ENCODE measurements around the gene PBRM1.

DNA sequence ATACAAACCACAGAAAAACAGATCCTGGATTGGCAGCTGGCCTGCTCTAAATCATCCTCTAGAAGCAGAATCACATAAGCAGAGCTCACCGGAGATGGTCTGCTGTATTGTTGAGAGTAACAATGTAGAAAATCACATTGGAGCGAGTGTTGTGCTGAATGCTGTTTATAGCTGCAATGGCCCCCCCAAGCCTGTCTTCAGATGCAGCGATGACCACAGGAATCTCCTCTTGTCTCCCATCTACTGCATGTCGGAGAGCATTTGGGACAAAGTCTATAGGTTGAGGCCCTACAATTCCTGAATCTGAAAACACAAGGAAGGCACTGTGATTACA, 11.9 kb upstream of the PBRM1 start:
- TF ChIP-seq, protein P1, sequence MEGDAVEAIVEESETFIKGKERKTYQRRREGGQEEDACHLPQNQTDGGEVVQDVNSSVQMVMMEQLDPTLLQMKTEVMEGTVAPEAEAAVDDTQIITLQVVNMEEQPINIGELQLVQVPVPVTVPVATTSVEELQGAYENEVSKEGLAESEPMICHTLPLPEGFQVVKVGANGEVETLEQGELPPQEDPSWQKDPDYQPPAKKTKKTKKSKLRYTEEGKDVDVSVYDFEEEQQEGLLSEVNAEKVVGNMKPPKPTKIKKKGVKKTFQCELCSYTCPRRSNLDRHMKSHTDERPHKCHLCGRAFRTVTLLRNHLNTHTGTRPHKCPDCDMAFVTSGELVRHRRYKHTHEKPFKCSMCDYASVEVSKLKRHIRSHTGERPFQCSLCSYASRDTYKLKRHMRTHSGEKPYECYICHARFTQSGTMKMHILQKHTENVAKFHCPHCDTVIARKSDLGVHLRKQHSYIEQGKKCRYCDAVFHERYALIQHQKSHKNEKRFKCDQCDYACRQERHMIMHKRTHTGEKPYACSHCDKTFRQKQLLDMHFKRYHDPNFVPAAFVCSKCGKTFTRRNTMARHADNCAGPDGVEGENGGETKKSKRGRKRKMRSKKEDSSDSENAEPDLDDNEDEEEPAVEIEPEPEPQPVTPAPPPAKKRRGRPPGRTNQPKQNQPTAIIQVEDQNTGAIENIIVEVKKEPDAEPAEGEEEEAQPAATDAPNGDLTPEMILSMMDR (IDR thresholded peaks at IDR 0.05): no peak
- no peak for TF ChIP-seq POLR2A (IDR thresholded peaks at IDR 0.05)
